Testis (tissue), 3 donors: ENCODE data around the gene SIRT7. TPM values are rescaled to one million over a fixed set of nuclear protein-coding genes. Genes with fewer than 3 reads are reported as not detected.

Source experiments
- DNase-seq: peaks from one replicate; pipeline ENCODE4 v3.0.0-alpha.2; 2019
- H3K27ac ChIP-seq, 2 donors: fragments of 200-600 bp; sonication (generic); one replicate each; pipeline ENCODE4 v1.5.1; 2019
- H3K27me3 ChIP-seq: fragments of 200-600 bp; sonication (generic); one replicate; pipeline ENCODE4 v1.5.1; 2019
- H3K36me3 ChIP-seq: fragments of 200-600 bp; sonication (generic); one replicate; pipeline ENCODE4 v1.5.1; 2017; ENCODE audit warnings: low read depth; ENCODE audit errors: missing control alignments
- H3K4me1 ChIP-seq: fragments of 200-600 bp; sonication (generic); one replicate; pipeline ENCODE4 v1.5.1; 2019
- H3K4me3 ChIP-seq, 2 donors: fragments of 200-600 bp; sonication (generic); one replicate each; pipeline ENCODE4 v1.5.1; 2017 to 2019
- H3K9me3 ChIP-seq: fragments of 200-600 bp; sonication (generic); one replicate; pipeline ENCODE4 v1.5.1; 2017
- CTCF ChIP-seq, 3 experiments: fragments of 450-650 bp in 2 of 3; fragments of 200-600 bp in 1 of 3; sonication (generic) in 1 of 3; IDR thresholded peaks; one replicate each; pipeline ENCODE4 v1.5.1; 2016 to 2019; ENCODE audit warnings: antibody characterized with exemption in 3 of 3, mild to moderate bottlenecking in 2 of 3, moderate library complexity in 1 of 3
- POLR2A ChIP-seq: fragments of 450-650 bp; IDR thresholded peaks from one replicate; pipeline ENCODE4 v1.6.1; 2017; ENCODE audit warnings: antibody characterized with exemption, mild to moderate bottlenecking, moderate library complexity
- WGBS, 2 donors: methylation state at CpG; one replicate each; pipeline ENCODE4 v1.1.5; 2018; 5-methylcytosine and 5-hydroxymethylcytosine counted together
- intact Hi-C: fragments of 100-400 bp; cut with DNase I; formaldehyde crosslinking; loops from one replicate; pipeline ENCODE4 v1.15.1; 2023; ENCODE audit warnings: low total_unique reads
- polyA plus RNA-seq: library from polyadenylated mRNA; stranded (reverse); fragments of 350-450 nt; fragmentation: Illumina TruSeq; extraction: RNeasy Lipid Tissue Mini Kit (QIAGEN cat#74804); gene quantifications from one replicate; pipeline ENCODE4 v1.2.3, GENCODE V29; 2014; ENCODE audit warnings: low read depth, low replicate concordance; ENCODE audit not compliant: insufficient read depth
- total RNA-seq, 2 donors: library from RNA; depleted of rRNA; stranded (reverse); fragments of >200 nt; gene quantifications; one replicate each; pipeline ENCODE4 v1.2.3, GENCODE V29; 2016

SIRT7 gene
- total and polyA plus RNA-seq, 3 donors from 2014 or later: 34.1 to 59.3 (median 48.4) TPM

DNA sequence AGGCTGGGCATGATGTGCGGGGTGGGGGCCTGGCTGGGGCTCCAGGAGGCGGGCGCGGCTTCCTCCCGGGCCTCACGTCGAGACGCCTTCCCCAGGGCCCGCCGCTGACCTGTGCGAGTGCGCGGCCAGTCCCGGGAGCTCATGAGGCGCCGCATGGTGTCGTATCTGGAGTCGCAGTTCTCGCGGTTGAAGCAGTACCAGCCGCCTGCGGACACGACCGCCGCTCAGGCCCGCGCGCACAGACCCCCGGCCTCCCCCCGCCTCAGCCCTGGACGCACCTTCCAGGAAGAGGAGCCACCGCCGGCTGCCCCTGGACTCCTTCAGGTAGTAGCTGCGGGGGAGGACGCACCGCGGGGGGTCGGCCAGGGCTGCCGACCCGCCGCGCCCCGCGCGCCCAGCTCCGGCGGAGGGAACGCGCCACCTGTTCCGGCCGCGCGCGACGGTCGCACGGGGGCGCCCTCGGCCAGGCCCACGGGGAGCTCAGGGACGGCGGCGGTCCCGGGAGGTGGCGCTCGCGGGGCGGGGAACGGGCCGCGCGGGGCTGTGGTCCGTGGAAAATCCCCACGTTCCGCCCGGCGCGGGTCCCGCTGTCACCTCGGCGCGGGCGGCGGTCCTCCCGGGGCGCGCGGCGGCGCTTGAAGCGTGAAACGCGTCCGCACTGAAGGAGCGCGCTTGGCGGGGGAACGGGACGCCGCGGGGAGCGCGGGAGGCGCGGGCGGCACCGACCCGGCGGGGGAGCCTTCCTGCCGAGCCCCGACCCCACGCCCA lies 41.6 kb upstream of the SIRT7 start:
- no peak for TF ChIP-seq POLR2A
- peak; percentile 60 to 87 (median 78) for TF ChIP-seq CTCF (IDR thresholded peaks at IDR 0.05)
- H3K9me3 ChIP-seq: no peaks in the 10 kb centered on the region
- H3K27me3 ChIP-seq: no peaks in the 10 kb centered on the region
- H3K4me1 ChIP-seq: no peaks in the 10 kb centered on the region
- 1% methylated on average over 60 of the region's 112 CpGs; no CpG with 5 or more reads in 1 of the 2 donors for whole genome bisulfite sequencing, 2 donors
- H3K36me3 ChIP-seq: no peaks in the 10 kb centered on the region
- peak; percentile 63 for DNase-seq
- H3K27ac ChIP-seq: no peak overlapping the region
- intact Hi-C loops: loop anchor here (5.0 kb wide), 1 partner anchor 63 kb away; the partner anchor contains the start of genes CENPX and LRRC45
- H3K4me3 ChIP-seq: peak overlapping the region; percentile 24 to 34

DNA sequence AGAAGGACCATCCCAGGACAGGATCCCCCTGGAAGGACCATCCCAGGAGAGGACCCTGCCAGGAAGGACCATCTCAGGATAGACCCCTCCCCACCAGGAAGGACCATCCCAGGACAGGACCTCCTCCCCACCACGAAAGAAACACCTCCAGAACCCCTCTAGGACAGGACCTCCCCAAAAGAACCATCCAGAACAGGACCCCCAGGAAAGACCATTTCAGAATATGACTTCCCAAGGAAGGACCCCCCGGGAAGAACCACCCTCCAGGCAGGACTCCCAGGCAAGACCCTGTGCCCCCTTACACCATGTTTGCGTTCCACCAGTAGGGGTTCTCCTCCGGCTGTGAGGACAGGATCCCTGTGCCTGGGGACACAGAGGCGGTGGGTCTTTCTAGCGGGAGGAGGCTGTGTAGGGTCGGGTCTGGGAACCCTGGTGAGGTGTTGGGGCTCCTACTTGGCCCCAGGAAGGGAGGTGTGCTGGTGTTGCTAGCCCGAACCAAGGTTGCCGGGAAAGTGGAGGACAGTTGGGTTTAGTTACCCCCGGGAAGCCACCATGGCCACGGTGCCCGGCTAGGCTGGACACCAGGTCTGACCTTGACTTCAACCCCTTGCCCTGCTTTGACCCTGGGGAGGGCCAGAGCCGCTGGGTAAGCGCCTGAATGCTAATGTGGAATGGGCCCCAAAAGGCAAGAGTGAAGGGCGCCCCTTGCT lies 40.8 kb upstream of the SIRT7 start:
- intact Hi-C loops: no loop called here
- no peaks in the 10 kb centered on the region for H3K9me3 ChIP-seq
- DNase-seq: no peak
- no peaks in the 10 kb centered on the region for H3K4me1 ChIP-seq
- TF ChIP-seq POLR2A: no peak
- TF ChIP-seq CTCF (IDR thresholded peaks at IDR 0.05): no peak
- WGBS, 2 donors: 49 to 54% methylated on average over 2 to 15 of the region's 15 CpGs
- H3K4me3 ChIP-seq: peak overlapping the region in 1 of 2 donors; percentile 34
- H3K27me3 ChIP-seq: no peaks in the 10 kb centered on the region
- H3K36me3 ChIP-seq: no peaks in the 10 kb centered on the region
- no peak overlapping the region for H3K27ac ChIP-seq

GRCh38 chr17:81957691-81958432 lies 39.9 kb upstream of the SIRT7 start:
- no peak for TF ChIP-seq CTCF (IDR thresholded peaks at IDR 0.05)
- DNase-seq: no peak
- H3K36me3 ChIP-seq: no peaks in the 10 kb centered on the region
- H3K27me3 ChIP-seq: no peaks in the 10 kb centered on the region
- no peak overlapping the region for H3K27ac ChIP-seq
- H3K4me1 ChIP-seq: no peaks in the 10 kb centered on the region
- no peak overlapping the region for H3K4me3 ChIP-seq
- intact Hi-C loops: no loop called here
- H3K9me3 ChIP-seq: no peaks in the 10 kb centered on the region
- 78 to 88% methylated on average over 14 to 19 of the region's 19 CpGs for WGBS, 2 donors

DNA sequence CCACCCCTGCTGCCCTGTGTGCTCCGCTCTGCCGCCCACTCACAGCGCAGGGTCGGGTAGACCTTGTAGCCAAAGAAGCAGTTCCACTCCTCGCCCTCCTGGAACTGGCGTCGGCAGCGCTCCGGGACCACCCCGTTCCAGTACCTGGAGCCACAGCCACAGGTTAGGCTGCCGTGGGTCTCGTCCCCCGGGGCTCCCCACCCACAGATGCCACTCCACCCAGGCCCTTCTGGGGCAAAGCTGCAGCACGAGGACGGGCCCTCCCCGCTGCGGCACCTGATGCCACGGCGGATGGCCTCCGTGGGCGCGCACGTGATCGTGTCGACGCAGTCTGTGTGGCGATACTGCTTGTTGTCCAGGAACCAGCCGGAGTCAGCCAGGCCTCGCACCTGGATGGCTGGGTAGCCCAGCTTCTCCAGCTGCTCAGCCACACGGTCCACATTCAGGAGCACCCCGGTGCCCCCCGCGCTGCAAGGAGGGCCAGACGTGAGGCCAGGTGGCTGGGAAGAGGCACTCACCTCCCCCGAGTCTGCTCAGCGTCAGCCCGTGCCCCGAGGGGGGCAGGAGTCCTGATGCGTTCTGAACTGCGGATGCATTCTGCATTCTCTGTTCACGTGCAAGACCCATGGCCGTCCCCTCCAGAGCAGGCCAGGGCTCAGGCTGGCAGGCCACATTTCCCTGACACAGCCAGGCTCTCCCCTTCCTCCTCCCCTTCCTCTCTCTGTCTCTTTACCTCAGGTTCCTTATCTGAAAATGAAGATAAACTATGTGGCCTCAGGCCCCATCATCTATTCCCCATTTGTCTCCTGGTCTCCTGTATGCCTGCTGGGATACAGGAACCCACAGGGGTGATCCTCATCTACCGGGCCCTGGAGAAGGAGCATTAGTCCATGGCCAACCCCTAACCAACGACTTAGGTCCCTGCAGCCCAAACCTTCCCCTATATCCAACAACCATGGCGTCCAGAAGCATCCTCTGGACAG lies 38.9 kb upstream of the SIRT7 start:
- intact Hi-C loops: no loop called here
- Histone ChIP-seq H3K36me3 (no peaks in the 10 kb centered on the region), H3K27ac (no peak overlapping the region), H3K4me1 (no peaks in the 10 kb centered on the region), H3K9me3 (no peaks in the 10 kb centered on the region), H3K4me3 (no peak overlapping the region), H3K27me3 (no peaks in the 10 kb centered on the region)
- TF ChIP-seq CTCF (IDR thresholded peaks at IDR 0.05) (no peak), POLR2A (no peak)
- no peak for DNase-seq
- WGBS, 2 donors: 80 to 87% methylated on average over 33 to 45 of the region's 45 CpGs
